ENCODE results near the gene AIMP1.
A peak's percentile ranks its signal among the peaks of the same experiment; 100 is the strongest.
"Not testable (repeated sequence)": the region's sequence is repeated elsewhere in the genome, so short reads cannot be mapped to it uniquely, and the experiment has no call there.

Gene AIMP1

DNA sequence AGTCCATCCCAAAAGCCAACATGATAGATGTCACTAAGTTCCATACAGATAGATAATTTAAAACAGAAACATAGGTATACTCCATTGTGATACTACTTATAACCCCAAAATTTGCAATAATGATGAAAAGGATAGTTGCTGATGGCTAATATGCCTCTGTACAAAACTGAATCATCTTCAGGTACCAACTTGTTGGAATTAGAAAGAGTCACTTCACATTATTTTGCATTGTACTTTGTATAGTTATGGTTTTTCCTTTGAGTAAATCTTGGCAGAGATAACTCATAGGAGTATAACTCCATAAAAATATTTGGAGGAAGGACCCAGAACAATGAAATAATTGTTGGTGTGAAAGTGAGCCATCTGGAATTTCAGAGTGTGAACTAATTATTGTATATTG, 34.7 kb downstream of the AIMP1 start:
- no peak for DNase-seq (ENCODE audit: low read depth in 3 of 3)

DNA sequence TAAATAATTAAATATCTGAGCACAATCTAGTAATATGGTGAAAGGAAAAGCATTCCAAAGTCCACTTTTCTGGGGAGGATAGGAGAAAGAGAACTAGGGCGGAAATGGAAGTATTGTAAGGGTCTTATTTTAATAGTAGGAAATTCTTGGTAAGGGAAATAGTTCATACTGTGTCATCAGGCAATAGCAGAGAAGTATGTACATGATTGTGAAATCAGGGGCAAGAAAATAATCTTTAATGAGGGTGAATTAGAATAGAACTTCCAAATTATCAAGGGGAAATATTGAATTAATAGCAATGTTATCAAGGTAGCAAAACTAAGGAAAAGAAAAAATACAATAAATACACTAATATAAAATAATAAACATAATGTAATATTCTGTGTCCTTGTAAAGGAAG, 37.4 kb downstream of the AIMP1 start:
- no peak for DNase-seq (ENCODE audit: low read depth in 3 of 3)

DNA sequence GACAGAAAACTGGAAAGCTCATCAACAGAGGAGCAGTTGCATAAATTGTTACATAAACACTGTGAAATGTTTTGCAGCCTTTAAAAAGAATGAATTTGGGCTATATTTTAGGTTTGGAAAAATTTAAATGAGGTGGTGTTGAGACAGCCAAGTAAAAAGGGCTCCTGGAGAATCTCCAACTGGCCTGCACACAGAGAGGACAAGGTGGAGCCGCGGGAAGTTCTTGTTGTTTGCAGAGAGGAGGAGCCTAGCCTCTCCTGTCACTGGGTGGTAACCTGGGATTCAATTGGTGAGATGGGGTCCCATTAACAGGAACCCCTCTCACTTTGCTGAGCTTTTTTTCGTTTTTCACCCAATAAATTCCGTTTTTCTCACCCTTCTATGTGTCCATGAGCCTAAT, 38.8 kb downstream of the AIMP1 start:
- no peak for DNase-seq (ENCODE audit: low read depth in 3 of 3)

DNA sequence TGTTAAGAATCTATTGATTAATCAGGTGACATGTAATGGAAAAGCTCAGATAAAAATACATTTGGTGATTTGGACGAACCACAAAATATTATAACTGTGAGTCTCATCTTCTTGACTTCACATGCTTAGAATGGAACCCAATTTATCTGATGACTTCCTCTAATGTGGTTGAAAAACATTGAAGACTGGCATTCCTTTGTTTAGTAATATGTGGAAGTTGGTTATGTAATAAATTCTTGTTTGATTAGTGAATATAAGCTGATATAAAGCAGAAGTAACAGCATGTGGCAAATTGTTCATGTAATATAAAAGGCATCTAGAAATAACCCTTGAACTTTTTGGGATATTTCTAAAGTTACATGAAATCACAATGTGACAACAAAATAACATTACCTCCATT, 42.5 kb downstream of the AIMP1 start:
- DNase-seq (ENCODE audit: low read depth in 3 of 3) = no peak

DNA sequence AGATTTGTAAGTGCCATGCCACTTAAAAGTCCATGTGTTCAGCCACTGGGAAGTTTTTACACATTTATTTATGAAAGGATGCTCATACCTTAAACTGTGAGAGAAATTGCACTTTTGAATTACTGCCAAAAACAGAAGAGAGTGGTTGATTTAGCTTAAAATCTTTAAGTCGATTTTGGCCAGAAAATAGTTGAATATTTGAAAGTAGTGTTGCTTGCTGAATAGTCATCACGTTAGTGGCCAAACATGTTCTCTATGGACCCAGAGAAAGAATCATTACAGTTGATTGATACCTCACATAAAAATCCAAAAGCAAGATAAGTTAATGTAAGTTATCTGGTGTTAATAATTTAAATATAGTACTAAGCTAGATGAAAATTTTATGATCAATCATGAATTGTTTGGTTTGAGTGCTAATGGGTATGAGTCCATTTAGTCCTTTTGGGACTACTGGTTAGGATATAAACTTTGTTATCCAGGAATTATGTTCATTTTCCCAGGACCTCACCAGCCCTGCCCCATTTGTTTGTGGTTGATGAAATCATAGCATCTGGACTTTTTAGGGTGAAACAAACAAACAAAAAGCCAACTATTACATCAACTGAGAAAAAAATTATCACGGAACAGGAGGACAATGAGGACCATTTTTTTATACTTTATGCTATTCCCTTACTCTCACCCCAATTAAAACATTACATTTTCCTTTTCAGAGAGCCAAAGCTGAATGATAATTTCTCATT, 45.9 kb downstream of the AIMP1 start:
- DNase-seq (ENCODE audit: low read depth in 3 of 3) = no peak

DNA sequence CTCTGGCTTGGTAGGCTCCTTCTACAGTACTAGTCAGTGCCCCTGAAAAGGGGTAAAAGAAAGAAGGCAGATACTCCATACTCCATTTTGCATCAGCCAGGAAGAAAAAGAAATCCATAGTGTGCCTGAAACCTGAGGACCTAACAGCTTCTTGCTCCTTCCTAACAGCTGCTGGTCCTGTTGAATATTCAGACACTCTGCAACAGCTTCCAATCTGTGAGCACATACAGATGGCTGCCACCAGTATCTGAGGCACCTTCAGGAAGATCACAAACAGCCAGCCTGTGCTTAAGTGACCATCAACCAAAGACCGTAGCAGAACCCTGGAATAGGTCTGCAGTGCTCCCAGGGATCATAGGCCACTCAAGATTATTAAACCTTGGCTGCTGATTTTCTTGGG, 47.9 kb downstream of the AIMP1 start:
- no peak for DNase-seq (ENCODE audit: low read depth in 3 of 3)

DNA sequence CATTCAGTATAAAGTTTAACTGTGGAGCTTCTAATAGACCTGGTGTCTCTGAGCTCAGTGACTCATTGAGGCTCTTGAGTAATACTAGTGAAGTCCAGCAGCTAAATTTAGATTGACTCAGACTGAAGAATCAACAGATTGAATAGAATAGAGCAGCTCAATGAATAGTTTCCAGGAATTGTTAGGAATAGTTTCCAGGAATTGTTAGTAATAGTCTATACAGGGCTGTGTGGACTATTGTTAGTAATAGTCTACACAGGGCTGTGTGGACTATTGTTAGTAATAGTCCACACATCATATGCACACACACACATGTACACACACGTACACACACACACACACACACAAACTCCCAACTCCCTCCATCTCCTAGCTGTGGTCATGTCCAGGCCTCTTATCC, 49.3 kb downstream of the AIMP1 start:
- no peak for DNase-seq (ENCODE audit: low read depth in 3 of 3)

DNA sequence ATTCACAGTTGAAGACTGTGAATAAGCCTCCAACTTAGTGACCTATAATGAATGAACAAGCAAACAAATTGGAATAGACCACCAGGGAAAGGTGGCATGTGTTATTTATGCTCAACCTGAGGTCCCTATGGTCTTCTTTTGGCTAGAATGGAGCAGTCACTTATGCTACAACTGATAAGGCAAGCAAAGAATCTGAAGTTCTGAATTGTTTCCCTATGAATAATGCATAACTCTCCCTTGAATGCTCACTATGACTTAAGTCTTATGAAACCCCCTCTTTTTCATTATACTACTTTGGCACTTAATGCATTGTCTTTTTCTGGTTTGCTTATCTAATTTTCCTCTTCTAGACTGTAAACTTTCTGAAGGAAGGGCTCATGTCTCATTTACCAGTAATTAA, 49.7 kb downstream of the AIMP1 start:
- no peak for DNase-seq (ENCODE audit: low read depth in 3 of 3)

DNA sequence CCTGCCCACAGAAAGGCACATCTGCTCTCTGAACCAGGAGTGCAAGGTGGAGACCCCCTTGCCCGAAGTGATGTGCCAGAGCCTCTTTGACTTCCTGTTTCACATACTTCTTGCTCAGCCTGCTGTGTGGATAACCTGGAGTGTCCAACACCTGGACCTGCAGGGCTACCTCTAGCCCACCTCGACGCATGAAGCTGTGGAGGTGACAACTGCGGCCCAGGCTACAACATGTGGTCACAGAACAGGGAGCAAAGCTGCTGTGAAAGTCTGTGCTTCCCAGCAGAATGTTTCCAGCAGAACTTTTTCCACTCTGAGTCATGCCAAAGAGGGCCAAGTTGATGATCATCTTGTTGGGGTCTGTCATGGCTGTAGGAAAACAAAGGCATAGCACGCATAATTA, 50.7 kb downstream of the AIMP1 start:
- DNase-seq (ENCODE audit: low read depth in 3 of 3) = no peak

DNA sequence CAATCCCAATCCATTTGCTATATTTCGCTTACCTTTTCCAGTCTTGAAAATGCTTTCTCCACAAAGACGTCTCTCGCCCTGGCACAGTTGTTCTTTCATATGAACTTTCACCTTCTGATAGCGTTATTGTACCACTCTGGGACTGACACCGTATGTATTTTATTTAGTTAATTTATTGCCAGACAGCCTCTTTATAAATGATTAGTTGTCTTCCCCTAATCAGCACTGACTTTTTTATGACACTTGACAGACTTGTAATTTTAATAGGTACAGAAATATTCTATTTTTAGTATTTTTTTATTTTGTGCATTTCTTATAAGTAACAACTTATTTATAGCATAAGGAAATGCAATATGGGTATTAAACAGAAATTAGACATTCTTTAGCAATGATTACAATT, 52.3 kb downstream of the AIMP1 start, which contains the start of gene GIMD1:
TSS of gene GIMD1 (minus strand) at position 101 of the 400 bp plus-strand sequence. CDS start 1,343 bp downstream, outside the sequence.
- DNase-seq (ENCODE audit: low read depth in 3 of 3) = no peak

DNA sequence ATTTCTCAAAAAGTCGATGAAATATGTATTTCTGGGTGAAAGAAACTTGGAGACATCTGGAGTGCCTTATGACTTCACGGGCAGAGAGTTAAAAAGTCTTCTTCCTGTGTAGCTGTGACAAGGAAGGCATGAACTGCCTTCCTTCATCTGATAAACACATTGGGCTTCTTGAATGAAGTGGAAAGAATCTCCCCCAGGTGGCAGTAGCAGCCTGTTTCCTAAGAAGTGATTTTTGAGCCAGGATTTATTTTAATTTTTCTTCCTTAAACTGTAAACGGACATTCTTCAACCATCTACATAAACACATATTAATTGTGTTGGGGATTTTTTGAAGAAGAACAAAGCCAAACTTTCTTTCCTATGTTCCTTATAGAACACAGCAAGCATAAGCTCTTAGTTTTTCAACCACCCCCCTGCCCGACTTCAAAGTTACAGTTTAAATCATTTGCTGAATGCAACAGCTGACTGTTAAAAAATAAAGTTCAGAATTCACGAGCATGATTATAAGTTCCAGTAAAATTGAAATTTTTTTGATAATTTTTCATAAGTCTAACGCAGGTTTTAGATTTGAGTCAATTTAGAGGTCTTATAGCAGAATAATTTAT, 53.2 kb downstream of the AIMP1 start:
- DNase-seq (ENCODE audit: low read depth in 3 of 3) = peak in 1 of 3 donors; percentile 10

DNA sequence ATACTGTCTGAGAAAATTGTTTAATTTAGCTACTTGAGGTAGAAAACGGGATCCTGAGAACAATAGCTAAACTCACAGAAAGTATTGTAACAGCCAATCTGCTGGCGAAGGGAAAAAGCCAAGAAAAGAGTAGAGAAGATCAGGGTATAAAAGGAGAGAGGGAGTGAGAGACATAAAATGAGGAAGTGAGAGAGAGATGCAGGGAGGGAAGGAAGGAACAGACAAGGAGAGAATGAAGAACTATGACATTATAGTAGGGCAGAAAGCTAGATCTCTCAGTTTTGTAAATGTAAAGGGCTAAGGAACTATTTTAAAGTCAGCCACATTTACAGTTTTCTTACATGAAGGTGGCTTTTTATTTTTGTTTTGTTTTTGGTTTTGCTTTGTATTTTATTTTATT, 53.9 kb downstream of the AIMP1 start:
- DNase-seq (ENCODE audit: low read depth in 3 of 3) = no peak

DNA sequence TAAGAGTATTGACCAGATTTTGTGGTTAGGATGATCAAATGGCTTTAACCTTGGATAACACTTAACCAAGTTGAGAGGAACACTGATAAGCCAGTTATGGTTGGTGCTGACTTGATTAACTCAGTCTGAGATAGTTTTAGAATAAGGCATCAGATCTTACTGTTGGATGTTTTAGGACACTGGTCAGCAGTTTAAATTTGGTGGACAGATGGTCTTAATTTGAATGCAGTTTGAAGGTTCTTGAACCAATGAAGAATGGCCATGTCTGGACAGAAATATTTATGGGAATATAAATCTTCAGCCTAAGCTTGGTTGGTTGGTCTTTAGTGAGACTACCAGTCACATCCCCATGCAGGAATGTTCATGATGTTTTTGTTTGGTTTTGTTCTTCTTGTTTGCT, 54.8 kb downstream of the AIMP1 start:
- DNase-seq (ENCODE audit: low read depth in 3 of 3) = no peak

DNA sequence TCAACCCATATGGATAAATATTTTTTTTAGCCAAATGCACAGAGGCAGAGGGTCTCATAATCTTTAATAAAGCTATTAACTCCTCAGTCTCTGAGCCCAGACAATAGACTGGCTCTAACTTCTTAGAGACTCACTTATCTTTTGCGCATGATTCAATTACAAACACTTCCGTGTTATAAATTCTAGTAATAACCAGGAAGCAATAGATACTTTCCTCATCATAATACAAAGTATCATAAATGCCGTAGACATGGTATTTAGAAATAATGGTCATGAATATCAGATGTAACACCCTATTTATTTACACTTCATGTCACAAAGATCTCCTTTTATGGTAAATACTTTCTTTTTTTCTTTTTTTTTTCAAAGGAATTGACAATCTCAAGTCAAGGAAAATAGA, 56.7 kb downstream of the AIMP1 start:
- no peak for DNase-seq (ENCODE audit: low read depth in 3 of 3)

DNA sequence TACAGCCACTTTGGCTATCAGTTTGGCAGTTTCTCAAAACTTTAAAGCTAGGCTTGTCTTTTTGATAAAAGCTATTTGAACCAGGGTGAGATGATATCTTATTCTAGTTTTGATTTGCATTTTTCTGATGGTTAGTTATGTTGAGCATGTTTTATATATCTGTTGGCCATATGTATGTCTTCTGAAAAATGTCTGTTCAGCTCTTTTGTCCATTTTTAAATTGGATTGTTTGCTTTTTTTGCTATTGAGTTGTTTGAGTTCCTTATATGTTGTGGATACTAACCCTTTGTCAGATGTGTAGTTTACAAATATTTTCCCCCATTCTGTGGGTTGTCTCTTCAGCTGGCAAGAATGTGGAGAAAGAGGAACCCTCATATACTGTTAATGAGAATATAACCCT, 63.8 kb downstream of the AIMP1 start:
- no peak for DNase-seq (ENCODE audit: low read depth in 3 of 3)

DNA sequence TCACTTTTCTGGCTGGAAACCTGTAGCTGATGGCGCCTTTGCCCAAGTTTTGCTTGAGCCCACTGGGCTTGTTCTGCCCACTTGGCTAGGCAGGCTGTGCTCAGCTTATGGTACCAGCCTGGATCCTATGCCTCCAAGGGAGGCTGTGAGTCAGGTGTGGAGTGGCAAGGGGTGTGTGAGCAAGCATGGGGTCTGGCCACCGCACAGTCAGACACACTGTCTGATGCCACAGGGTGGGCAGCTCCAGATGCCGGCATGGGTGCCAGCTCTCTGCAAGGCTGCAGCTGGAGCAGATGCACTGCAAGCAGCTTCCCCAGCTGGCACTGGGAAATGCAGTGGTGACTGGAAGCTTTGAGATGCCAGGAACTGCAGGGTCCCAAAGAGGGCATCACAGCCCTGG, 68.5 kb downstream of the AIMP1 start:
- no peak for DNase-seq (ENCODE audit: low read depth in 3 of 3)

DNA sequence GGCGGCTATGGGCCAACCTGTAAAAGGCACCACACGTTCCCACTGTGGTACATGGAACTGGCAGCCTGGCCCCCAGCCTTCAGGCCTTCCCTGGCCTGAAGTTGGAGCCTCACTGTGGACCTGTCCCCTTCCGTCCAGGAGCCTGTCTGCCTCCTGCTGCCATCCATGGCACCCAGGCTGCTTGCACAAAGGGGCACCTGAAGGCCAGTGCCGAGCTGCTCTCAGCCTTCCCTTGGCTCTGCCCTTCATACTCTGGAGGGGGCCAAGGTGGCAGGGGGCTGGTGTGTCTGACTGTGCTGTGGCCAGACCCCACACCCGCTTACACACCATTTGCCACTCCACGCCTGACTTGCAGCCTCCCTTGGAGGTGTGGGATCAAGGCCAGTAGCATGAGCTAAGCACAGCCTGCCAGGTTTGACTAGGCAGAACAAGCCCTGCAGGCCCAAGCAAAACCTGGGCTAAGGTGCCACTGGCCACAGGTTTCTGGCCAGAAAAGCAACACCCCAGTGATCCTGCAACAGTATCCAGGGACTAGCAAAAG, 69.6 kb downstream of the AIMP1 start:
- DNase-seq (ENCODE audit: low read depth in 3 of 3) = no peak

DNA sequence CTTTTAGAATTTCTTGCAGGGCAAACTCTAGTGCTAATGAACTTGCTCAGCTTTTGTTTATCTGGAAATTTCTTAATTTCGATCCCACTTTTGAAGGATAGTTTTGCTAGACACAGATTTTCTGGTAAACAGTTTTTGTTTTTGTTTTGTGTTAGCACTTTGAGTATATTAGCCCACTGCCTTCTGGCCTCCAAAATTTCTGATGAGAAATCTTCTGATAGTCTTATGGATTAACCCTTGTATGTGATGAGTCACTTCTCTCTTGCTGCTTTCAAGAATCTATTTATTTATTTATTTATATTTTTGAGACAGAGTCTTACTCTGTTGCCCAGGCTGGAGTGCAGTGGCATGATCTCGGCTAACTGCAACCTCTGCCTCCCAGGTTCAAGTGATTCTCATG, 79.2 kb downstream of the AIMP1 start:
- no peak for DNase-seq (ENCODE audit: low read depth in 3 of 3)

DNA sequence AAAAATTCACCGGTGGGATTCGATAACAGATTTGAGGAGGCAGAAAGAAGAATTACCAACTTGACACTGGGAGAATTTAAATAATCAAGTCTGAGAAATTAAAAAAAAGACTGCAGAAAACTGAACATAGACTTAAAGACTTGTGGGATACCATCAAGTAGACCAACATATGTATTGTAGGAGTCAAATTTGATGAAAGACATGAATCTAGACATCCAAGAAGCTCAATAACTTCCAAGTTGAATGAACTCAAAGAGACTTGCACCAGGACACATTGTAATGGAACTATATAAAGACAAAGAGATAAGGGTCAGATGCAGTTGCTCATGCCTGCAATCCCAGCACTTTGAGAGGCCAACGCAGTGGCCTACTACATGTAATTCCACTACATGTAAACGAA, 82.5 kb downstream of the AIMP1 start:
- DNase-seq (ENCODE audit: low read depth in 3 of 3) = not testable (repeated sequence)

Measured in stimulated activated CD4-positive, alpha-beta T cell treated with anti-CD3 and anti-CD28 coated beads, TNF-alpha, amount 100 ng/mL, for 48 hours (primary cell).